ENCODE results near the gene PRR29. TPM values are rescaled to one million over a fixed set of nuclear protein-coding genes. Genes with fewer than 3 reads are reported as not detected.
"Not testable (repeated sequence)": the region's sequence is repeated elsewhere in the genome, so short reads cannot be mapped to it uniquely, and the experiment has no call there.

Gene PRR29
- total RNA-seq, 1 donor from 2014 or later, result 3.7 TPM

GRCh38 chr17:63974594-63975192 is 23.5 kb upstream of the PRR29 start:
- H3K4me3 Mint-ChIP-seq (ENCODE audit: low read depth), result no peak overlapping the region
- no peaks in the 10 kb centered on the region for H3K9me3 Mint-ChIP-seq (ENCODE audit: low read depth)
- H3K4me1 Mint-ChIP-seq (ENCODE audit: low read depth), result no peaks in the 10 kb centered on the region
- no peak for DNase-seq (ENCODE audit: low spot score, unreplicated experiment)
- H3K27me3 Mint-ChIP-seq, result peaks cover 8% of the 10 kb centered on the region
- TF ChIP-seq, protein P1, sequence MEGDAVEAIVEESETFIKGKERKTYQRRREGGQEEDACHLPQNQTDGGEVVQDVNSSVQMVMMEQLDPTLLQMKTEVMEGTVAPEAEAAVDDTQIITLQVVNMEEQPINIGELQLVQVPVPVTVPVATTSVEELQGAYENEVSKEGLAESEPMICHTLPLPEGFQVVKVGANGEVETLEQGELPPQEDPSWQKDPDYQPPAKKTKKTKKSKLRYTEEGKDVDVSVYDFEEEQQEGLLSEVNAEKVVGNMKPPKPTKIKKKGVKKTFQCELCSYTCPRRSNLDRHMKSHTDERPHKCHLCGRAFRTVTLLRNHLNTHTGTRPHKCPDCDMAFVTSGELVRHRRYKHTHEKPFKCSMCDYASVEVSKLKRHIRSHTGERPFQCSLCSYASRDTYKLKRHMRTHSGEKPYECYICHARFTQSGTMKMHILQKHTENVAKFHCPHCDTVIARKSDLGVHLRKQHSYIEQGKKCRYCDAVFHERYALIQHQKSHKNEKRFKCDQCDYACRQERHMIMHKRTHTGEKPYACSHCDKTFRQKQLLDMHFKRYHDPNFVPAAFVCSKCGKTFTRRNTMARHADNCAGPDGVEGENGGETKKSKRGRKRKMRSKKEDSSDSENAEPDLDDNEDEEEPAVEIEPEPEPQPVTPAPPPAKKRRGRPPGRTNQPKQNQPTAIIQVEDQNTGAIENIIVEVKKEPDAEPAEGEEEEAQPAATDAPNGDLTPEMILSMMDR (IDR thresholded peaks at IDR 0.05; ENCODE audit: unreplicated experiment), result no peak
- H3K36me3 Mint-ChIP-seq (ENCODE audit: insufficient read depth), result no peaks in the 10 kb centered on the region
- H3K27ac Mint-ChIP-seq, result peak overlapping the region; percentile 47

DNA sequence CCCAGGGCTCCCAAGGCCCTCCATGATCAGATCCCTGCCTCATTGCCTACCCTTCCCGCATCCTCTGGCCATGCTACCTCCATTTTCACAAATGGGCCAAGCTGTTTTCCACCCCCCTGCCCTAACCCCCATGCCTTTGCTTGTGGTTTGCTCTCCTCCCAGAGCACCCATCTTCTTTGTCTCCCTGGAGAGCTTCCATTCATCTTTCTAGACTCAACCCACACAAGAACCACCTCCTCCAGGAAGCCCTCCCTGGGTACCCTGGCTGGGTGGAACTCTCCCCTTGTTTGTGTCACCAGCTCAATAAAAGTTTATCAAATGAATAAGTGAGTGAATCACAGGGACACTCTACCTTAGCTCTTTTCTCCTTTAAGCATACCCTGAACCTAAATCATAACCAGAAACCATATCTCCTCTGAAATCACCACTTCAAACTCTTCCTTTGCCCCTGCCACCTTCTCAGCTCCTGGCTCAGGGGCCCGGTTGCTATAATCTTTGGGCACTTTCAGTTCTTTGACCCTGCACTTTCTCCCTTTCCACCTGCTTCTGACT is 22.5 kb upstream of the PRR29 start:
- no peaks in the 10 kb centered on the region for H3K36me3 Mint-ChIP-seq (ENCODE audit: insufficient read depth)
- no peak overlapping the region for H3K4me3 Mint-ChIP-seq (ENCODE audit: low read depth)
- TF ChIP-seq, protein P1 (IDR thresholded peaks at IDR 0.05; ENCODE audit: unreplicated experiment), result no peak
- no peak overlapping the region for H3K27ac Mint-ChIP-seq
- no peaks in the 10 kb centered on the region for H3K9me3 Mint-ChIP-seq (ENCODE audit: low read depth)
- H3K4me1 Mint-ChIP-seq (ENCODE audit: low read depth), result no peaks in the 10 kb centered on the region
- peaks cover 3% of the 10 kb centered on the region for H3K27me3 Mint-ChIP-seq
- DNase-seq (ENCODE audit: low spot score, unreplicated experiment), result no peak

DNA sequence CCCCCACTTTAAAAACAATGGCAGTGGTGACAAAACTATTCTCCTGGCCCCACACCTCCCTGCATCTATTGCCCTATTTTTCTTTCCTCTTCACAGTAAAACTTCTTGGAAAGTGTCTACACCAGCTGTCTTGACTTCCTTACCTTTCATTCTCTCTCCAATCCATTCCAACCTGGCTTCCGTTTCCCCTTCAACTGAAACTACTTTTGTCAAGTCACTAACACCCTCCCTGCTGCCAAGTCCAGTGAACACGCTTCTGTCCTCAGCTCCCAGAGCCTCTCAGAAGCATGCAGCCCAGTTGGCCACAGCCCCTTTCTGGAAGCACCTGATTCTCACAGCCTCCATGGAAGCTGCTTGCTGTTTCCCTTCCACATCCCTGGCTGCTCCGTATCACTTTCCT is 21.4 kb upstream of the PRR29 start:
- no peaks in the 10 kb centered on the region for H3K4me1 Mint-ChIP-seq (ENCODE audit: low read depth)
- no peak overlapping the region for H3K27ac Mint-ChIP-seq
- TF ChIP-seq, protein P1 (IDR thresholded peaks at IDR 0.05; ENCODE audit: unreplicated experiment), result no peak
- H3K9me3 Mint-ChIP-seq (ENCODE audit: low read depth), result peaks cover 1% of the 10 kb centered on the region
- DNase-seq (ENCODE audit: low spot score, unreplicated experiment), result no peak
- no peak overlapping the region for H3K4me3 Mint-ChIP-seq (ENCODE audit: low read depth)
- H3K27me3 Mint-ChIP-seq, result peaks cover 3% of the 10 kb centered on the region
- H3K36me3 Mint-ChIP-seq (ENCODE audit: insufficient read depth), result no peaks in the 10 kb centered on the region

GRCh38 chr17:63978272-63979200 is 19.6 kb upstream of the PRR29 start:
- peaks cover under 1% of the 10 kb centered on the region for H3K27me3 Mint-ChIP-seq
- TF ChIP-seq, protein P1 (IDR thresholded peaks at IDR 0.05; ENCODE audit: unreplicated experiment), result no peak
- H3K4me3 Mint-ChIP-seq (ENCODE audit: low read depth), result no peak overlapping the region
- no peak overlapping the region for H3K27ac Mint-ChIP-seq
- peaks cover 12% of the 10 kb centered on the region for H3K9me3 Mint-ChIP-seq (ENCODE audit: low read depth)
- H3K36me3 Mint-ChIP-seq (ENCODE audit: insufficient read depth), result peaks cover 5% of the 10 kb centered on the region
- H3K4me1 Mint-ChIP-seq (ENCODE audit: low read depth), result no peaks in the 10 kb centered on the region
- DNase-seq (ENCODE audit: low spot score, unreplicated experiment), result no peak

GRCh38 chr17:63982641-63983040 is 15.5 kb upstream of the PRR29 start:
- H3K4me1 Mint-ChIP-seq (ENCODE audit: low read depth); H3K4me3 Mint-ChIP-seq (ENCODE audit: low read depth); H3K36me3 Mint-ChIP-seq (ENCODE audit: insufficient read depth); H3K27ac Mint-ChIP-seq; DNase-seq (ENCODE audit: low spot score, unreplicated experiment); H3K27me3 Mint-ChIP-seq: not testable (repeated sequence)
- H3K9me3 Mint-ChIP-seq (ENCODE audit: low read depth), result peaks cover 12% of the 10 kb centered on the region

All from progenitor cell of endocrine pancreas (in vitro differentiated cells).